ENCODE measurements around the gene AP1G1. TPM values are rescaled to one million over a fixed set of nuclear protein-coding genes. Genes with fewer than 3 reads are reported as not detected.

AP1G1 gene
- total RNA-seq, 2 experiments from 2014 or later, result 57.9 to 89.7 TPM

DNA sequence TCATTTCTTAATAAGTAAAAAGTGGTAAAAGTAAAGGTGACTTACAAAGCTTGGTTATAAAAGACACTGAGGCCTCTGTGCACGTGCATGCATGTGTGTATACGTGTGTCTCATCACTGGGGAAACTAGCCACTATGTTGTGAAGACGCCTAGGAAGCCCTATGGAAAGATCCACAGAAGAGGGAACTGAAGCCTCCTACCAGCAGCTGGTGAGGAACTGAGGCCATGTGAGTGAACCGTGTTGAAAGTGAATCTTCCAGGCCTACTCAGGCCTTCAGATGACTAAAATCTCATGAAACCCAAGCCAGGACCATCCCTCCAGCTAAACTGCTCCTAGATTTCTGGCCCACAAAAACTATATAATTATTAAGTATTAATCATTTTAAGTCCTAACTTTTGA is 107.8 kb downstream of the AP1G1 start:
- ChIA-PET CTCF (ENCODE audit: unreplicated experiment) (no interaction called here), POLR2A (interaction anchor here (0.6 to 1.2 kb wide), 2 partner anchors 92 to 128 kb away, joined by 3 read pairs; no protein-coding TSS in a partner anchor)
- Histone ChIP-seq H3K4me2 (ENCODE audit: low read length) (no peak overlapping the region), H3K9me2 (ENCODE audit: insufficient read depth, low read length) (no peaks in the 10 kb centered on the region), H2AFZ (ENCODE audit: low read length) (no peak overlapping the region), H3K9me3 (ENCODE audit: low read length) (no peaks in the 10 kb centered on the region), H3K4me3 (ENCODE audit: low read depth, low read length, poor library complexity, severe bottlenecking) (no peak overlapping the region), H4K20me1 (ENCODE audit: insufficient read depth, low read length) (no peaks in the 10 kb centered on the region), H3K27ac (ENCODE audit: low read depth, low read length, poor library complexity, severe bottlenecking) (no peak overlapping the region), H3K4me1 (ENCODE audit: insufficient read depth, low read length, poor library complexity, severe bottlenecking) (peaks cover 9% of the 10 kb centered on the region), H3K79me2 (ENCODE audit: insufficient read depth, low read depth, low read length) (no peaks in the 10 kb centered on the region), H3K36me3 (ENCODE audit: insufficient read depth, low read length) (peaks cover 8% of the 10 kb centered on the region)
- no TSS peak for BruUV-seq (replicated peaks)
- intact Hi-C loops (cut with micrococcal nuclease; ENCODE audit: unreplicated experiment), result no loop called here
- no peak for TF ChIP-seq EZH2phosphoT487 (IDR thresholded peaks at IDR 0.05; ENCODE audit: borderline replicate concordance, low read depth, low read length)
- TF ChIP-seq, protein P1, sequence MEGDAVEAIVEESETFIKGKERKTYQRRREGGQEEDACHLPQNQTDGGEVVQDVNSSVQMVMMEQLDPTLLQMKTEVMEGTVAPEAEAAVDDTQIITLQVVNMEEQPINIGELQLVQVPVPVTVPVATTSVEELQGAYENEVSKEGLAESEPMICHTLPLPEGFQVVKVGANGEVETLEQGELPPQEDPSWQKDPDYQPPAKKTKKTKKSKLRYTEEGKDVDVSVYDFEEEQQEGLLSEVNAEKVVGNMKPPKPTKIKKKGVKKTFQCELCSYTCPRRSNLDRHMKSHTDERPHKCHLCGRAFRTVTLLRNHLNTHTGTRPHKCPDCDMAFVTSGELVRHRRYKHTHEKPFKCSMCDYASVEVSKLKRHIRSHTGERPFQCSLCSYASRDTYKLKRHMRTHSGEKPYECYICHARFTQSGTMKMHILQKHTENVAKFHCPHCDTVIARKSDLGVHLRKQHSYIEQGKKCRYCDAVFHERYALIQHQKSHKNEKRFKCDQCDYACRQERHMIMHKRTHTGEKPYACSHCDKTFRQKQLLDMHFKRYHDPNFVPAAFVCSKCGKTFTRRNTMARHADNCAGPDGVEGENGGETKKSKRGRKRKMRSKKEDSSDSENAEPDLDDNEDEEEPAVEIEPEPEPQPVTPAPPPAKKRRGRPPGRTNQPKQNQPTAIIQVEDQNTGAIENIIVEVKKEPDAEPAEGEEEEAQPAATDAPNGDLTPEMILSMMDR (conservative IDR thresholded peaks at IDR 0.05; ENCODE audit: low read length), result no peak
- DNase-seq (ENCODE audit: low spot score), result no peak

DNA sequence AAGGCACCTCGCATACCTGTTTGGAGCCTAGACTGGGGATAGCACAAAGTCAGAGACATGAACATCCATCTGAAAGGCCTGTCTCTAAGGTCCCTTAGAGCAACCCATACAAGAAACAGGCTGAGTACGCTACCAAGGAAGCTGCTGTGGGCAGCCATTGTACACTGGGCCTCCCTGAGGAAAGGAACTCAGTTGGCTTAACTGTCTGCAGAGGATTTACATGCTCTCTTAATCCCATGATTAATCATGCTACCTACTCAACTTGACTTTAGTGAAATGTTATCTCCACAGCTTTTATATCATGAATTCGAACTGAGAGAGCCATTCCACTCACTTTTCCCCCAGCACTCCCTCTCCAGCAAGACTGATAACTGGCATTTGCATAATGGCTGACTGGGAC is 110.1 kb downstream of the AP1G1 start:
- no peak overlapping the region for H3K4me2 ChIP-seq (ENCODE audit: low read length)
- intact Hi-C loops (cut with micrococcal nuclease; ENCODE audit: unreplicated experiment), result no loop called here
- H2AFZ ChIP-seq (ENCODE audit: low read length), result no peak overlapping the region
- no peak for DNase-seq (ENCODE audit: low spot score)
- no peaks in the 10 kb centered on the region for H3K4me1 ChIP-seq (ENCODE audit: insufficient read depth, low read length, poor library complexity, severe bottlenecking)
- peaks cover 8% of the 10 kb centered on the region for H3K36me3 ChIP-seq (ENCODE audit: insufficient read depth, low read length)
- H3K27ac ChIP-seq (ENCODE audit: low read depth, low read length, poor library complexity, severe bottlenecking), result no peak overlapping the region
- CTCF ChIA-PET (ENCODE audit: unreplicated experiment), result no interaction called here
- H4K20me1 ChIP-seq (ENCODE audit: insufficient read depth, low read length), result no peaks in the 10 kb centered on the region
- no peaks in the 10 kb centered on the region for H3K9me2 ChIP-seq (ENCODE audit: insufficient read depth, low read length)
- POLR2A ChIA-PET, result no interaction called here
- H3K9me3 ChIP-seq (ENCODE audit: low read length), result no peaks in the 10 kb centered on the region
- no TSS peak for BruUV-seq (replicated peaks)
- H3K4me3 ChIP-seq (ENCODE audit: low read depth, low read length, poor library complexity, severe bottlenecking), result no peak overlapping the region
- H3K79me2 ChIP-seq (ENCODE audit: insufficient read depth, low read depth, low read length), result no peaks in the 10 kb centered on the region
- TF ChIP-seq EZH2phosphoT487 (IDR thresholded peaks at IDR 0.05; ENCODE audit: borderline replicate concordance, low read depth, low read length), result no peak
- TF ChIP-seq, protein P1 (conservative IDR thresholded peaks at IDR 0.05; ENCODE audit: low read length), result no peak

DNA sequence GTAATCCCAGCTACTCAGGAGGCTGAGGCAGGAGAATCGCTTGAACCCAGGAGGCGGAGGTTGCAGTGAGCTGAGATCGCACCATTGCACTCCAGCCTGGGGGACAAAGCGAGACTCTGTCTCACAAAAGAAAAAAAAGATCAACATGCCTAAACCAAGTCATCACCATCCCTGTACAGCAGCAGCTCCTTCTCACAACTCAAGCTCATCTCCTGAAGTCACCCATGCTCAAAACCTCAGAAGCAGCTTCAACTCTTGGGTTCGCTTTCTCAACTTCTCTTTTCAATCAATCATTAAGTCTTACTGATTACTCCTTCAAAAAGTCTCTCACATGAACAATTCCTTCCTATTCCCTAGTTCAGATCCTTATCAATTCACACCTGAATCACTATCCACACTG is 115.5 kb downstream of the AP1G1 start:
- Histone ChIP-seq H3K9me2 (ENCODE audit: insufficient read depth, low read length) (no peaks in the 10 kb centered on the region), H3K79me2 (ENCODE audit: insufficient read depth, low read depth, low read length) (no peaks in the 10 kb centered on the region), H2AFZ (ENCODE audit: low read length) (no peak overlapping the region), H3K9me3 (ENCODE audit: low read length) (no peaks in the 10 kb centered on the region), H3K4me2 (ENCODE audit: low read length) (no peak overlapping the region), H3K4me3 (ENCODE audit: low read depth, low read length, poor library complexity, severe bottlenecking) (no peak overlapping the region), H3K4me1 (ENCODE audit: insufficient read depth, low read length, poor library complexity, severe bottlenecking) (no peaks in the 10 kb centered on the region), H3K36me3 (ENCODE audit: insufficient read depth, low read length) (peaks cover 15% of the 10 kb centered on the region), H3K27ac (ENCODE audit: low read depth, low read length, poor library complexity, severe bottlenecking) (no peak overlapping the region), H4K20me1 (ENCODE audit: insufficient read depth, low read length) (no peaks in the 10 kb centered on the region)
- intact Hi-C loops (cut with micrococcal nuclease; ENCODE audit: unreplicated experiment), result no loop called here
- ChIA-PET POLR2A (no interaction called here), CTCF (ENCODE audit: unreplicated experiment) (no interaction called here)
- no peak for DNase-seq (ENCODE audit: low spot score)
- TF ChIP-seq, protein P1 (conservative IDR thresholded peaks at IDR 0.05; ENCODE audit: low read length), result no peak
- no peak for TF ChIP-seq EZH2phosphoT487 (IDR thresholded peaks at IDR 0.05; ENCODE audit: borderline replicate concordance, low read depth, low read length)
- no TSS peak for BruUV-seq (replicated peaks)

Data from OCI-LY7 (cell line).